ENCODE results near the gene RPEL1. TPM values are rescaled to one million over a fixed set of nuclear protein-coding genes. Genes with fewer than 3 reads are reported as not detected.

Gene RPEL1
- total and polyA plus RNA-seq, 2 of the 8 experiments (the other 6 are each of a cell fraction or from before 2014, with no cell fraction given), result 0.12 TPM; not detected in 1

DNA sequence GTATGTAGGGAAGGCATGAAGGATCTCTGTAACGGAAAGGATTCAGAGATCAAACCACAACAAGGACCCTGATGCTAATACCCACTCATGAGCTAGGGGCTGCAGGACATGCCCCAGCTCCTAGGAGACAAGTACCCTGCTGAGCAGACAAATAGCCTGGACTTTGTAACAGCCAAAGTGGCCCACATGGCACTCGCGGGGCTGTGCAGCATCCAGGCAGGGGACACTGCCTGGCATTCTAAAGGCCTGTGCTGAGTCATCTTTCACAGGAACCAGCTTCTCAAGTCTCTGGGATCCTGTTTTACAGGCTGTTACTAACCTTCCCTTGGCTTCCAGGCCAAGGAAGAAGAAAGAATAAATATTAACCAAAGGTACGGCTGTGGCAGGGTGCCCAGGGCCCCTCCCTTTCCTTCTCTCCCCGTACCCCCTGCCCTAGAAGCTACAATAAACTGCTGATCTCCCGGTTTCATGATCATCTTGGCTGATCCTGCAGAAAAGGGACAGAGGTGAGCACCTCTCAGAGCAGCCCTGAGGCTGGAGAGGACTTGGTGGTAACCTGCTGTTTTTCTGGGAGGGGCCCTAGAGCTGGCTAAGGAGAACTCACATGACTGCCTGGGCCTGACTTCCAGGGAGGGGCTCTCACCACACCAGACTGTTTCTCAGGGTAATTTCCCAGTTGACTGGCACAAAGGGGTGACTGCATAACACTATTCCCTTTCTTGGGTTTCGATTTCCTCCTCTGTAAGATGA, 4.2 kb upstream of the RPEL1 start:
- Histone ChIP-seq H3K4me3 (ENCODE audit: extremely low read depth in 1 of 4, insufficient read depth in 2 of 4, low read depth in 3 of 4, low read length in 4 of 4) (no peak overlapping the region), H4K8ac (ENCODE audit: extremely low read depth, insufficient read depth, low read length) (no peak overlapping the region), H3K23ac (ENCODE audit: insufficient read length) (no peak overlapping the region), H3K56ac (replicated peaks; ENCODE audit: insufficient read length, low read depth, low read length) (no peak overlapping the region), H3K14ac (ENCODE audit: insufficient read length) (no peak overlapping the region), H4K20me1 (replicated peaks in 1 of 2; ENCODE audit: control insufficient read depth in 1 of 2, insufficient read depth in 2 of 2, low read length in 2 of 2) (no peaks in the 10 kb centered on the region), H3K23me2 (ENCODE audit: low read depth, low read length) (no peaks in the 10 kb centered on the region), H2BK12ac (ENCODE audit: low read depth, low read length) (peak overlapping the region; percentile 95; the same call in 1 of the 2 replicates), H3K4me1 (replicated peaks in 1 of 4; ENCODE audit: control insufficient read depth in 3 of 4, insufficient read depth in 4 of 4, low read length in 3 of 4) (peaks cover 2 to 8% (median 6%) of the 10 kb centered on the region in 4 experiments; a peak in 6 of 7 replicates), H3K27me3 (replicated peaks in 1 of 4; ENCODE audit: control insufficient read depth in 3 of 4, extremely low read depth in 1 of 4, insufficient read depth in 3 of 4, low read length in 3 of 4) (no peaks in the 10 kb centered on the region), H4K91ac (replicated peaks; ENCODE audit: insufficient read length, low read length) (peak overlapping the region; percentile 36), H2AFZ (ENCODE audit: low read length) (peak overlapping the region; percentile 83), H3K4ac (replicated peaks; ENCODE audit: insufficient read length, low read depth, low read length) (peak overlapping the region; percentile 6), H3K79me1 (ENCODE audit: low read depth, low read length) (no peaks in the 10 kb centered on the region; the same call in 1 of the 2 replicates), H2AK5ac (ENCODE audit: low read depth, low read length) (no peak overlapping the region), H3K9ac (replicated peaks in 1 of 4; ENCODE audit: extremely low read depth in 1 of 4, low read depth in 3 of 4, low read length in 3 of 4) (no peak overlapping the region; a peak in 1 of 7 replicates), H2BK5ac (ENCODE audit: low read depth, low read length) (peak overlapping the region; percentile 48; the same call in 1 of the 2 replicates), H2BK120ac (replicated peaks; ENCODE audit: low read depth, low read length) (no peak overlapping the region), H3K4me2 (ENCODE audit: insufficient read depth in 1 of 2, low read depth in 2 of 2, low read length in 2 of 2) (peak overlapping the region in 1 of 2 experiments; percentile 24; a peak in 2 of 4 replicates), H2BK15ac (ENCODE audit: low read length) (no peak overlapping the region), H3K18ac (ENCODE audit: extremely low read depth, low read length) (peak overlapping the region; percentile 83), H3K79me2 (ENCODE audit: control insufficient read depth in 1 of 2, insufficient read depth in 2 of 2, low read length in 2 of 2) (no peaks in the 10 kb centered on the region), H3K27ac (ENCODE audit: low read depth, low read length) (no peak overlapping the region), H4K5ac (ENCODE audit: insufficient read length, low read depth, low read length) (no peak overlapping the region), H3K36me3 (ENCODE audit: control insufficient read depth in 2 of 4, insufficient read depth in 4 of 4, low read length in 3 of 4) (no peaks in the 10 kb centered on the region), H3K9me3 (ENCODE audit: insufficient read depth in 2 of 2, low read depth in 1 of 2, low read length in 1 of 2) (no peaks in the 10 kb centered on the region), H2BK20ac (ENCODE audit: low read length) (peak overlapping the region; percentile 99)
- WGBS, 2 experiments (ENCODE audit: extremely low coverage in 1 of 2, insufficient coverage in 1 of 2, insufficient read length in 1 of 2, insufficient replicate concordance in 2 of 2, low coverage in 1 of 2, low lambda C conversion rate in 2 of 2, missing lambda C conversion rate in 1 of 2), result 73% methylated on average over 7 of the region's 7 CpGs; no CpG with 5 or more reads in 1 of the 2 experiments
- POLR2A ChIA-PET (ENCODE audit: partially characterized antibody), result interaction anchor here (1.1 to 1.2 kb wide), 2 partner anchors 11 to 49 kb away, joined by 3 read pairs; partner anchors contain the start of gene NT5C2
- CTCF ChIA-PET (ENCODE audit: partially characterized antibody), result interaction anchor here (0.6 to 4.1 kb wide), 16 partner anchors 8 to 162 kb away, joined by 3 to 21 read pairs (median 3); partner anchors contain the start of gene INA
- no peak for DNase-seq (ENCODE audit: low read depth in 1 of 2, low spot score in 2 of 2)
- FAIRE-seq, result no peak
- peak; percentile 79; the same call in 1 of the 2 replicates for TF ChIP-seq BACH1 (IDR thresholded peaks at IDR 0.05; ENCODE audit: low read length)
- TF ChIP-seq SIRT6 (IDR thresholded peaks at IDR 0.05; ENCODE audit: low read length), result no peak
- no peak for TF ChIP-seq BRCA1 (IDR thresholded peaks at IDR 0.05; ENCODE audit: low read depth, low read length)
- TF ChIP-seq MAFK (IDR thresholded peaks at IDR 0.05; ENCODE audit: low read depth, low read length), result peak; percentile 68; the same call in 1 of the 2 replicates
